OCI-LY1 (cell line): ENCODE measurements around the gene GNG3.
A peak's percentile ranks its signal among the peaks of the same experiment; 100 is the strongest.

Source experiments
- EZH2 ChIP-seq: fragments of 200-600 bp; sonication (generic), shearing (Covaris generic); IDR thresholded peaks from 2 replicates; pipeline ENCODE4 v1.8.0; 2017; ENCODE audit warnings: borderline replicate concordance, mixed run types, mild to moderate bottlenecking, antibody characterized with exemption, low read length, moderate library complexity, mixed read lengths
- TF ChIP-seq, protein P1 (sequence below): fragments of 200-600 bp; sonication (generic), shearing (Covaris generic); IDR thresholded peaks from 2 replicates; pipeline ENCODE4 v1.5.1; 2017; ENCODE audit warnings: mild to moderate bottlenecking, antibody characterized with exemption, low read length, moderate library complexity, mixed read lengths

DNA sequence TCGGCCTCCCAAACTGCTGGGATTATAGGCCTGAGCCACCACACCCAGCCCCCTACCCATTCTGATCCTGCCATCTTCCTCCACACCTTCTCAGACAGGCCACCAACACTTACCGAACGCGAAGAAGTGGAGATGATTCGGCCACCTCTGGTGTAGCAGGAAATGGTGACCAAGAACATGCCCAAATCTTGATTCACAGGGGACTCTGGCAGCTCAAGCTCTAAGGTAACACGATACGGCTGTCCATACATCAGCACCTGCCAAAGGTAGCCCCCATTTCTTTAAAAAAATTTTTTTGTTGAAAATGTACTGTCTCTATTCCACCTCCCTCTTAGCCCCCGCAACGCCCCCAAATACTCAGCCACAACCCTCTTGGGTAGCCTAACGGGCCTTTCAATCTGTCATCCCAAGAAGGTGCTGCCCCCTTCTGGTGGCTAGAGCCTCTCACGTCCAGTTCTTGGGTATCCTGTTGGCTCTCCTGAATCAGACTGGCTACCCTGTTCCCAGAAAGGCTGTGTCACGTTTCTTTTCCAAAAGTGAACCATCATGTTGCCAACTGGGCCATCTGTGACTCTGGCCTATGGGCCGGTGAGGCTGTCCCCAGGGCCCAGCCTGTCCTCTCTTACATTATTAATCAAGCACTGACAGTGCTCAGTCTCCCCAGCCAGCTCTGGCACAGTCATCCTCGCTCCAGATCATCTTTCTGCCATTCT lies 12.9 kb upstream of the GNG3 start:
- TF ChIP-seq EZH2, result no peak
- TF ChIP-seq, protein P1, sequence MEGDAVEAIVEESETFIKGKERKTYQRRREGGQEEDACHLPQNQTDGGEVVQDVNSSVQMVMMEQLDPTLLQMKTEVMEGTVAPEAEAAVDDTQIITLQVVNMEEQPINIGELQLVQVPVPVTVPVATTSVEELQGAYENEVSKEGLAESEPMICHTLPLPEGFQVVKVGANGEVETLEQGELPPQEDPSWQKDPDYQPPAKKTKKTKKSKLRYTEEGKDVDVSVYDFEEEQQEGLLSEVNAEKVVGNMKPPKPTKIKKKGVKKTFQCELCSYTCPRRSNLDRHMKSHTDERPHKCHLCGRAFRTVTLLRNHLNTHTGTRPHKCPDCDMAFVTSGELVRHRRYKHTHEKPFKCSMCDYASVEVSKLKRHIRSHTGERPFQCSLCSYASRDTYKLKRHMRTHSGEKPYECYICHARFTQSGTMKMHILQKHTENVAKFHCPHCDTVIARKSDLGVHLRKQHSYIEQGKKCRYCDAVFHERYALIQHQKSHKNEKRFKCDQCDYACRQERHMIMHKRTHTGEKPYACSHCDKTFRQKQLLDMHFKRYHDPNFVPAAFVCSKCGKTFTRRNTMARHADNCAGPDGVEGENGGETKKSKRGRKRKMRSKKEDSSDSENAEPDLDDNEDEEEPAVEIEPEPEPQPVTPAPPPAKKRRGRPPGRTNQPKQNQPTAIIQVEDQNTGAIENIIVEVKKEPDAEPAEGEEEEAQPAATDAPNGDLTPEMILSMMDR, result peak; percentile 88
